GM10266 (cell line): ENCODE measurements around the gene CCDC12.

Experiments
- DNase-seq: peaks from one replicate; pipeline ENCODE4 v3.0.0; 2012; ENCODE audit errors: extremely low spot score
- CTCF ChIP-seq: IDR thresholded peaks from 2 replicates; pipeline ENCODE4 v1.5.1; 2012; ENCODE audit warnings: mild to moderate bottlenecking, low read depth; ENCODE audit not compliant: control insufficient read depth, insufficient read depth; ENCODE audit errors: missing control alignments

The CCDC12 gene

GRCh38 chr3:46922871-46923558 lies 53.5 kb downstream of the CCDC12 start:
- DNase-seq, result no peak
- TF ChIP-seq CTCF, result no peak

- TF ChIP-seq CTCF, result no peak
- no peak for DNase-seq
Observed at GRCh38 chr3:46922426-46922825, 54.1 kb downstream of the CCDC12 start.

- no peak for TF ChIP-seq CTCF
- no peak for DNase-seq
Observed at GRCh38 chr3:46921871-46922271, 54.7 kb downstream of the CCDC12 start.

- no peak for DNase-seq
- TF ChIP-seq CTCF, result no peak
Observed at GRCh38 chr3:46921041-46921440, 55.5 kb downstream of the CCDC12 start.

GRCh38 chr3:46918634-46919033 lies 57.9 kb downstream of the CCDC12 start:
- no peak for TF ChIP-seq CTCF
- DNase-seq, result no peak

- DNase-seq, result no peak
- no peak for TF ChIP-seq CTCF
Observed at GRCh38 chr3:46918202-46918601, 58.3 kb downstream of the CCDC12 start.

GRCh38 chr3:46917257-46917656 lies 59.3 kb downstream of the CCDC12 start:
- TF ChIP-seq CTCF, result no peak
- no peak for DNase-seq
